Medulla oblongata (tissue), 1 donor: ENCODE results near the gene SEMA3B.
"Not testable (repeated sequence)": the region's sequence is repeated elsewhere in the genome, so short reads cannot be mapped to it uniquely, and the experiment has no call there.

Experiments used
- DNase-seq: peaks from one replicate; pipeline ENCODE4 v3.0.0-alpha.2; 2015; ENCODE audit errors: extremely low spot score

The SEMA3B gene

GRCh38 chr3:50268703-50269451 is at the start of gene SEMA3B:
SEMA3B (plus strand) TSS chr3:50269147; CDS start chr3:50269241, 94 bp downstream.
- DNase-seq: peak; percentile 70

- DNase-seq: no peak
Observed at GRCh38 chr3:50219285-50219684, 49.7 kb upstream of the SEMA3B start.

GRCh38 chr3:50220109-50220508 is 48.8 kb upstream of the SEMA3B start:
- DNase-seq: no peak

GRCh38 chr3:50221051-50221410 is 47.9 kb upstream of the SEMA3B start:
- DNase-seq: no peak

- DNase-seq: peak; percentile 70
Observed at GRCh38 chr3:50221411-50222168, 47.4 kb upstream of the SEMA3B start.

GRCh38 chr3:50222169-50222528 is 46.8 kb upstream of the SEMA3B start:
- no peak for DNase-seq

GRCh38 chr3:50224639-50225038 is 44.3 kb upstream of the SEMA3B start:
- no peak for DNase-seq

GRCh38 chr3:50226888-50227389 is 42.0 kb upstream of the SEMA3B start:
- DNase-seq: peak; percentile 68

GRCh38 chr3:50227390-50228183 is 41.4 kb upstream of the SEMA3B start:
- peak; percentile 95 for DNase-seq

GRCh38 chr3:50228184-50228763 is 40.7 kb upstream of the SEMA3B start:
- not testable (repeated sequence) for DNase-seq

- no peak for DNase-seq
Observed at GRCh38 chr3:50229490-50229889, 39.5 kb upstream of the SEMA3B start.

GRCh38 chr3:50230104-50230793 is 38.7 kb upstream of the SEMA3B start:
- DNase-seq: peak; percentile 47

- DNase-seq: no peak
Observed at GRCh38 chr3:50230794-50231125, 38.2 kb upstream of the SEMA3B start.

GRCh38 chr3:50231581-50231980 is 37.4 kb upstream of the SEMA3B start:
- DNase-seq: no peak

- DNase-seq: no peak
Observed at GRCh38 chr3:50232303-50232702, 36.6 kb upstream of the SEMA3B start.

GRCh38 chr3:50233176-50233575 is 35.8 kb upstream of the SEMA3B start:
- DNase-seq: no peak

GRCh38 chr3:50235716-50236483 is 33.0 kb upstream of the SEMA3B start, which contains the start of gene GNAI2:
GNAI2 (plus strand) TSS chr3:50236204; CDS start chr3:50236336, 132 bp downstream.
- DNase-seq: peak; percentile 100

GRCh38 chr3:50236484-50237132 is 32.3 kb upstream of the SEMA3B start:
- no peak for DNase-seq

- no peak for DNase-seq
Observed at GRCh38 chr3:50237133-50237651, 31.8 kb upstream of the SEMA3B start.
